DMS153 treated with DMSO at 0.1 percent for 48 hours (cell line): ENCODE data around the gene HSDL2.
A peak's percentile ranks its signal among the peaks of the same experiment; 100 is the strongest.

Source experiments
- DNase-seq: peaks from one replicate; lab custom pipeline; 2025; ENCODE audit not compliant: unreplicated experiment; lab: John Stamatoyannopoulos, UW

Gene HSDL2

DNA sequence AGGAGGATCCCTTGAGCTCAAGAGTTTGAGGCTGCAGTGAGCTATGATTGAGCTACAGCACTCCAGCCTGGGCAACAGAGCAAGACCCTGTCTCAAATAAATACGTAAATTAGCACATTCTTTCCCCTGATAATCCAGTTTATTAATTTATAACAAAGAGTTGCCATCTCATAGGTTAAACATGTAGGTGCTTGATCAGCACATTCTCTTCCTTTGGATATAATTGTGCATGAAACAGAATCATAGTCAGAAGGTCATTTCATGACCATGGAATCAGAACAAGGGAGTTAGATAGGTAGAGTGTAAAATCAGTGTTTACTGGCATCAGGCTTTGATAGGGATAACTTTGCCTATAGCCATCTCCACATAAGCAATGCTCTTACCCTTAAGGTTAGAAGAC is 63.7 kb downstream of the HSDL2 start:
- DNase-seq: no peak

GRCh38 chr9:112445196-112445595 is 65.3 kb downstream of the HSDL2 start:
- no peak for DNase-seq

GRCh38 chr9:112446080-112446479 is 66.2 kb downstream of the HSDL2 start:
- no peak for DNase-seq

GRCh38 chr9:112446526-112446925 is 66.6 kb downstream of the HSDL2 start:
- DNase-seq: no peak

DNA sequence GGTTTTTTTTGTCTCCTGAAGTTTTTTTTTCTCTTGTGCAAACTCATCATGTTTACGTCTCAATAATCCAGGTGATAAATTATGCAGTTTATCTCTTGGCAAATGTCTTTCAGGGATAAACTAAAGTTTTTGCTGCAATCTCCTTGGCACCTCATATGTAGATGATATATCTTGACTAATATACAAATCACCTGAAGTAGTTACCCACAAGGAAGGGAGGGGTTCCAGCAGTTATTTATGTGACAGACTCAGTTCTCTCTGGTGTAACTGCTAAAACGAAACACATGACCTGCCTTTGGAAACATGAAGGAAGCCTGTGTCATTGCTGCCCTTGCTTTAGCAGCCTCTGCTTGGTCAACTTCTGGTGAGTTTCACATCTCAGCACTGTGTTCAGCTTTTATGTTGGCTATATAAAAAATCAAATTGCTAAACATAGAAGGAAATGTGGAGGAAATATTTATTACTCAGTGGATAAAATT is 67.4 kb downstream of the HSDL2 start:
- no peak for DNase-seq

DNA sequence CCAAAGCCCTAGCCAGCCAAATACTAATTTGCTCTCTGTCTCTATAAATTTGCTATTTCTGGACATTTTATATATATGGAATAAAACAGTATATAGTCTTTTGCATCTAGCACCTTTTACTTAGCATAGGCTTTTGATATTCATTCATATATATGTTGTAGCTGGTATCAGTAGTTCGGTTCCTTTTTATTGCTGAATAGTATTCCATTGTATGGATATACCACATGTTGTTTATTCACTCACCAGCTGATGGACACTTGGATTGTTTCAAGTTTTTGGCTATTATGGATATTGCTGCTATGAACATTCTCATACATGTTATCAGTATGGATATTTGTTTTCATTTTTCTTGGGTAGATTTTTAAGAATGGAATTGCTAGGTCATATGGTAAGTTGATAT is 82.9 kb downstream of the HSDL2 start:
- DNase-seq: no peak

- DNase-seq: no peak
These were observed 85.4 kb downstream of the HSDL2 start for GRCh38 chr9:112465352-112465751.

DNA sequence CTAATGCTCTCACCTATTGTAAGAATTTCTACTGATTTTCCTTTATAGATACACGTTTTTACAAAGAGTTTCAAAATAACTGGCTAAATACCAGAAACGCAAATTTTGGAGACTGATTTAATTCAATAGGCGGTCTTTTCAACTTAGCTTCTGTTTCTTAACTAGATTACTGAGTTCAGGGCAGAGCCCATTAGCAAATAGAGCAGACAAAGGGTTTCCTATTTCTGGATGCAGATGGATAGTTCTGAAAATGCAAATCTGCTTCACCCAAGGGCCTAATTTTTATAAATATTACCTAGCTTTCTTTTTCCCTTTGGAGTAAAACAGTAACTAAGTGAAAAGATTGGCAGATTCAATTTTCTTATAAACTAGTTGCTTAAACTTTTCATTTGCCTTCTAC is 93.1 kb downstream of the HSDL2 start:
- no peak for DNase-seq

DNA sequence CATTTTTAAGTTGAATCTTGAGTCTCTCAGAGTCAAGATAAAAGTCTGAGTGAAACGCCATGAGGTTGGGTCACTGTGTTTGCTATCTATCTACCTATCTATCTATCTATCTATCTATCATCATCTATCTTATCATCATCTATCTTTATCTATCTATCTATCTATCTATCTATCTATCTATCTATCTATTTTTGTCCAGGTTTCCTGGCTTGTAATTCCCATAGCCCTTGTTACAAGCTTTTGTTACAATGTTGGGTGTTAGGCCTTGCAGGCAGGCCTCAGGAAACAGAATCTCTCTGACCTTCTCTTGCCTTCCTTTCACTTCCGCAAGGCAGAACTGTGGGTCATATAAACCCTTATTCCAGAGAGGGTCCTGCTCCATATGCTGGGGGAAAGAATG is 94.1 kb downstream of the HSDL2 start:
- DNase-seq: no peak

DNA sequence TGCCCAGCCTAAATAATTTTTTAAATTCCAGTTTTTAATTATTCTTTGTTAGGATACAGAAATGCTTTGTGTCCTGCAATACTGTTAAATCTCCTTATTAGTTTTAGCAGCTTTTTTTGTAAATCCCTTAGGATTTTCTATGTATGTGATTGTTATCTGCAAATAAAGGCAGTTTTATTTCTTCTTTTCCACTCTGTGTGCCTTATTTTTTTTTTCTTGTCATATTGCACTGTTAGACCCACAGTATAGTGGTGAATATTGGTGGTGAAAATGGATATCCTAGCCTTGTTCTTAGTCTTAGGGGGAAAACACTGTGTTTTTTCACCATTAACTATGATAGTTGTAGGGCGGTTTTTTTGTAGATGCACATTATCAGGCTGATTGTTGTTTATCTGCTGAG is 95.4 kb downstream of the HSDL2 start:
- no peak for DNase-seq

- DNase-seq: no peak
These were observed 97.4 kb downstream of the HSDL2 start for GRCh38 chr9:112477330-112477729.

DNA sequence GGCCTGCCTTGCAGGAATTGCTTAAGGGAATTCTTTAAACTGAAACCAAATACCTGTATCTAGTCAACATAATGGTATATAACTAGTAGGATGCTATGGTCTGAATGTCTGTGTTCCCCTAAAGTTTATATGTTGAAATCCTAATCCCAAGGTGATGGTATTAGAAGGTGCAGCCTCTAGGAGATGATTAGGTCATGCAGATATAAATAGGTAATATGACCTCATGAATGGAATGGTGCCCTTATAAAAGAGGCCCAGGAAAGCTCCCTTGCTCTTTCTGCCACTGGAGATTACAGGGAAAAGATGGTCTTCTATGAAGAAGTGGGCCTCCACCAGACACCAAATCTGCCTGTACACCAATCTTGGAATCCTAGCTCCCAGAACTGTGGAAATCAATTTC is 99.3 kb downstream of the HSDL2 start:
- DNase-seq: no peak

DNA sequence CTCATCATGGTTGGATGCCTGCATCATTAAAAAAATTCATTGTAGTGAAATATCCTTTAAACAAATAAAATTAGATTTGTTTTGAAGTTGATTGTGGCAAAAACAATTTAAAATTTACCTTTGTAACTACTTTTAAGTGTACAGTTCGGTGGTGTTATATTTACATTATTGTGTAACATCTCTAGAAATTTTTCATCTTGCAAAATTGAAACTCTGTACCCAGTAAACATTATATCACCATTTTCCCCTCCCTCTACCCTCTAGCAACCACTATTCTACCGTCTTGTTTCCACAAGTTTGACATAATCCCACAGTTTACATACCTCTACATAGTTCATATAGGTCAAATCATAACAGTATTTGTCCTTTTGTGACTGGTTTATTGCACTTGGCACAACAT is 104.7 kb downstream of the HSDL2 start:
- DNase-seq: no peak

DNA sequence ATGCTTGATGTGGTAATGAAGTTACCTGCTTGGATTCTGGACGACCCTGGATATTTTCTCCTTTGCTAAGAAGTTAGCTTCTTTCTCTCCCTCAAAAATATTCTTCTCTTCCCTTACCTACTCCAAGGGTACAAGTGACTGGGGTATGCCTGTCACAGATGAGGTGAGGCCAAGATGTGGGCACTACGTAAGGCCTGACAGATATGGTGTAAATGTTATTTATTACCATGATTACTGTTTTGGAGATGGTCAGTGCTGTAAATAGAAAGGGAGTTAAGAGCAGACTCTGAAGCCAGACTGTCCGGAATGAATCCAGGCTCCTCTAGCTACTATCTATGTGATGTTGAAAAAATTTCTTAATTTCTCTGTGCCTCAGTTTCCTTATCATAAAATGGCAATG is 105.7 kb downstream of the HSDL2 start:
- DNase-seq: no peak

GRCh38 chr9:112486221-112487007 is 106.5 kb downstream of the HSDL2 start, which contains the start of gene KIAA1958:
Gene KIAA1958 (plus strand): TSS chr9:112486827. CDS start chr9:112574081, 87,254 bp downstream.
- DNase-seq: peak; percentile 64

DNA sequence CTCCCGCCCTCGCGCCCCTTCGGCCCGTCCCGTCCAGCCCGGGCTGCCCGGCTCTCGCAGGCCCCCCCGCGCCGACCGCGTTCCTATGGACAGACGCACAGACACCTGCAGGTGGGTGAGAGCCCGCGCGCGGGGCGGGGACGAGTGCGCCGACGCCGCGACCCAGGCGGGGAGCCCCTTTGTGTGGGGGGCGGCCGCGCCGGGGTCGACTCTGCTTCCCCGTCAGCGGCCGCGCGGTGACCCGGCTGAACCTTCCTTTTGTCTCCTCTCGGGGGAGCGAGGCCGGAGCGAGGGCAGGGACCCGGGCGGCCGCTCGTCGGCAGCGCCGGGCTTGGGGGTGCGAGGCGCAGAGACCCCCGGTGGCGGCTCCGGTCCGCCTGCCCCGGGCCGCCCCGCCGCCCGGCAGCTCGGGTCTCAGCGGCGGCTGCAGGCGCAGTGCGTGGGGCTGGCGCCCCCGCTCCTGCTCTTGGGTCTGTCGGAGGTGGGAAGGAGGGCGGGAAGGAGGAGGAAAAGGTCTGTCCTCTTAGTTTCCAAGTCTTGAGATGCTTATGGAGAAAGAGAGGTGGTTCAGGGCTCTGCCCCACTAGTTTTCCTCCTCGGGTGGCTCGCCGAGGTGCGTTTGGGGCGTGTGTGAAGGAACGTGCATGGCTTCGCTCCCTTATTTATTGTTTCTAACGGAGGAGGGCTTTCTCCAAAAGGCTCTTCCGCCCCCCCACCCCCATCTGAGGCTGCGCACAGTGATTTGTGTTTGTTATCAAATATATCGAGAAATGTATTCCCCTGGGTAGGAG is 107.3 kb downstream of the HSDL2 start:
- DNase-seq: no peak

DNA sequence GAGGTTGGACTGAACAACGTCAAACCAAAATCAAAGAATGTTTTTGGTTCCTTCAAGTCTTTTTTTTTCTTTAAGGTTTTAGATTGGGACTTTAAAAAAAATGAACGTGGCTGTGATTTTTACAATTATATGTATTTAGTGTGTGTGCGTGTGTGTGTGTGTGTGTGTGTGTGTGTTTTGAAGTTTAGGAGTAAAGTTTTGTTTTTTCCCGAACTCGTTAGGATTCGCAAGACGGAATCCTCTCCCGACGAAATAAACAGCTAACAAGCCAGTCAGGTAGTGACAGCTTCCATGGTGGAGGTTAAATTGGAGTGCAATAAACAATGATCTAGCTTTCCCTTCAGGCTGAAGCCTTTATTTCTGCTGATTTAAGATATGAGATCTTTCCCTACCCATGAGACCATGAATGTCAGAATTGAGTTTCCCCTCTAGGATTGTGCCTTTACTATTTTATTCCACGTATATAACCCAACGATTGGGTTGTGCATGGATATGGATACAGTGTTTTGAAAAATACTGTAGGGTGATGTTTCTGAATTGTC is 108.0 kb downstream of the HSDL2 start:
- DNase-seq: no peak

DNA sequence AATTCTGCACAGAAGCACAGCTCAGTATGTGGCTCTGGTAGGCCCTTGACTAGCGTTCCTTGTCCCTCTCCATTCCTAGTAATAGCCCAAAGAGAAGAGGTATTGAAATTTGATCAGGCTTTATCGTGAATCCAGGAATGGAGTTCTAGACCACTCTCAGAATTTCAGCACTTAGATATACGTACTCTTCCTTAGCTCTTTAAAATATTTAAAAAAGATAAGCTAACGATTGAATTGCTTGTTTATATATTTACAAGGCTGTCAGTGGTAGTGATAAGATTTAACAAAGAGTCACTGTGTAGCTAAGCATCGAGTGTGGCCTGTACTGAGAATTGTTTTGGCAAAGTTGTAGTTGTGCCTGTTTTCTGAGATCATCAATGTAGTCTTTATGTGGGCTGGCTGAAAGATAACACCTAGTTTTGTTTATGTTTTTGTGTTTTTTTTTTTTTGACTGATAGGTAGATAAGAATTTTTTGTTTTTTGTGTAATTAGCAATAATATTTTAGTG is 109.2 kb downstream of the HSDL2 start:
- DNase-seq: peak; percentile 6

DNA sequence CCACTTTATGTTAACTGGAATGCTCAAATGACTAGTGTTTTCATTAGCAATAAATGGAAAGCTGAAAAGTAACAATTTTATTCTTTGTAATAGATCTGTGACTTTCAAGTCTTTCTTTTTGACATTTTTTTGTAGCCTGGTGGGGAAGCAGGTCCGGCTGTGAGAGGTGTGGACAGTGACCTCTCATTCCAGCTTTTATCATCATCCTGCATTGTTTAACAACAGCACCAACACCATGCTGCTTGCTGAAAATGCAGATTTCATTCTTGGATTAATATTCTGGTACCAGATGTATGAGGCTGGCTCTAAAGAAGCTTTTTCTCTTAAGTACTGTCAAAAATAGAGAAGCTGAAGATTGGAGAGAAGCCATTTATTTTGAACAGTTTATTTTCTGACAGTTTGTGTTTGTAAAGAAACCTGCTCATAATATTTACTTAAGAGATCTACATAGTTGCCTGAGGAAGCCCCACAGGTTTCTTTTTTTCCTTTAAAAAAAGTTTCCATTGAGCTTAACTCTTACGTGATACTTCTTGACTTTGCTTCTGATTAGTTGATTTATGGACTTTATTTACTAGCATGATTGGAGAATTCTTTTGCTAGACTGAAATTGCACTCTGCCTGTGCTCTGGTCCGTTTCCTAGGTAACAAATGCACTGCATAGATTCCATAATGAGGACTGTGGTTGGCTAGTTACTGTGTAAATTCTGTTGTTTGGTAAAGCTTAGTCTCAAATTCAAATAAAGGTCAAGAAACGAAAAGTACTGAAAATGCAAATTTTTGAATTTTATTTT is 110.2 kb downstream of the HSDL2 start:
- no peak for DNase-seq

GRCh38 chr9:112493393-112494137 is 113.7 kb downstream of the HSDL2 start:
- no peak for DNase-seq
